Measurements from ENCODE around the gene BSG.
A peak's percentile ranks its signal among the peaks of the same experiment; 100 is the strongest.

DNA sequence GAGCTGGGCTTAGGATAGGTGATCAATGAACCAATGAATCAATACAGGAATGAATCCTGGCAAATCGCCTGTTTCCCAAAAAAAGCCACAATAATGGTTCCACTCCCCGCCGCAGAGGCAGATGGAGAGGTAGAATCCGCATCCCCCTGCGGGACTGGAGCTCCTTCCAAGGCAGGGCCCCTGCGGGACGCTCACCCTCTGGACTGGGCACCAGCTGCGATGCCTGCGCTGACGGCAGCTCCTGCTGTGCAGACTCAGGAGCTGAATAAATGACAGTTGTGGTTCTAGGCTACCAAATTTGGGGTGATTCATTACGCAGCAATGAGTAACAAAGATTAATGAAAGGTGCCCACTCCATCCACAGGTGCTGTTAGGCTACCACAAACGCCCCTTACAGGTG, 49.7 kb upstream of the BSG start:
- TF ChIP-seq, protein P1, sequence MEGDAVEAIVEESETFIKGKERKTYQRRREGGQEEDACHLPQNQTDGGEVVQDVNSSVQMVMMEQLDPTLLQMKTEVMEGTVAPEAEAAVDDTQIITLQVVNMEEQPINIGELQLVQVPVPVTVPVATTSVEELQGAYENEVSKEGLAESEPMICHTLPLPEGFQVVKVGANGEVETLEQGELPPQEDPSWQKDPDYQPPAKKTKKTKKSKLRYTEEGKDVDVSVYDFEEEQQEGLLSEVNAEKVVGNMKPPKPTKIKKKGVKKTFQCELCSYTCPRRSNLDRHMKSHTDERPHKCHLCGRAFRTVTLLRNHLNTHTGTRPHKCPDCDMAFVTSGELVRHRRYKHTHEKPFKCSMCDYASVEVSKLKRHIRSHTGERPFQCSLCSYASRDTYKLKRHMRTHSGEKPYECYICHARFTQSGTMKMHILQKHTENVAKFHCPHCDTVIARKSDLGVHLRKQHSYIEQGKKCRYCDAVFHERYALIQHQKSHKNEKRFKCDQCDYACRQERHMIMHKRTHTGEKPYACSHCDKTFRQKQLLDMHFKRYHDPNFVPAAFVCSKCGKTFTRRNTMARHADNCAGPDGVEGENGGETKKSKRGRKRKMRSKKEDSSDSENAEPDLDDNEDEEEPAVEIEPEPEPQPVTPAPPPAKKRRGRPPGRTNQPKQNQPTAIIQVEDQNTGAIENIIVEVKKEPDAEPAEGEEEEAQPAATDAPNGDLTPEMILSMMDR (IDR thresholded peaks at IDR 0.05 in 8 of 11, conservative IDR thresholded peaks at IDR 0.05 in 3 of 11): no peak
- TF ChIP-seq POLR2AphosphoS5 (IDR thresholded peaks at IDR 0.05): peak in 1 of 3 donors; percentile 45
- no peak for TF ChIP-seq POLR2A (IDR thresholded peaks at IDR 0.05)
